ENCODE results near the gene SPAG16.

SPAG16 gene

GRCh38 chr2:213284105-213285090 lies at the start of gene SPAG16:
Gene SPAG16 (plus strand): TSS chr2:213284464.
- DNase-seq: peak; percentile 98

GRCh38 chr2:213234641-213235040 lies 49.6 kb upstream of the SPAG16 start:
- DNase-seq: no peak

- no peak for DNase-seq
These were observed 48.5 kb upstream of the SPAG16 start for GRCh38 chr2:213235741-213236140.

- peak; percentile 28 for DNase-seq
These were observed 47.0 kb upstream of the SPAG16 start for GRCh38 chr2:213237251-213237650.

GRCh38 chr2:213237787-213238186 lies 46.5 kb upstream of the SPAG16 start:
- no peak for DNase-seq

GRCh38 chr2:213238753-213239495 lies 45.3 kb upstream of the SPAG16 start:
- peak; percentile 95 for DNase-seq

GRCh38 chr2:213241817-213242216 lies 42.4 kb upstream of the SPAG16 start:
- no peak for DNase-seq

- no peak for DNase-seq
These were observed 41.6 kb upstream of the SPAG16 start for GRCh38 chr2:213242653-213243052.

- DNase-seq: no peak
These were observed 40.8 kb upstream of the SPAG16 start for GRCh38 chr2:213243189-213244044.

GRCh38 chr2:213246497-213247281 lies 37.6 kb upstream of the SPAG16 start:
- DNase-seq: peak; percentile 51

- no peak for DNase-seq
These were observed 36.7 kb upstream of the SPAG16 start for GRCh38 chr2:213247566-213247965.

- no peak for DNase-seq
These were observed 35.6 kb upstream of the SPAG16 start for GRCh38 chr2:213248637-213249036.

GRCh38 chr2:213249502-213249901 lies 34.8 kb upstream of the SPAG16 start:
- DNase-seq: no peak

GRCh38 chr2:213251618-213252017 lies 32.6 kb upstream of the SPAG16 start:
- DNase-seq: peak; percentile 68

GRCh38 chr2:213252206-213252605 lies 32.1 kb upstream of the SPAG16 start:
- no peak for DNase-seq

- no peak for DNase-seq
These were observed 31.1 kb upstream of the SPAG16 start for GRCh38 chr2:213253162-213253561.

GRCh38 chr2:213259266-213259665 lies 25.0 kb upstream of the SPAG16 start:
- no peak for DNase-seq

- no peak for DNase-seq
These were observed 23.0 kb upstream of the SPAG16 start for GRCh38 chr2:213261237-213261636.

- DNase-seq: no peak
These were observed 22.5 kb upstream of the SPAG16 start for GRCh38 chr2:213261715-213262114.

- no peak for DNase-seq
These were observed 18.6 kb upstream of the SPAG16 start for GRCh38 chr2:213265679-213266078.

- no peak for DNase-seq
These were observed 17.8 kb upstream of the SPAG16 start for GRCh38 chr2:213266421-213266820.

- DNase-seq: no peak
These were observed 12.3 kb upstream of the SPAG16 start for GRCh38 chr2:213271947-213272346.
